Liver (tissue), 9 donors: Measurements from ENCODE around the gene NBAS. TPM values are rescaled to one million over a fixed set of nuclear protein-coding genes. Genes with fewer than 3 reads are reported as not detected.

Experiments
- DNase-seq: peaks from one replicate; pipeline ENCODE4 v3.0.0-alpha.2; 2017; ENCODE audit warnings: low spot score
- H3K27ac ChIP-seq, 2 donors: one replicate each; pipeline ENCODE4 v1.7.0; 2013; ENCODE audit warnings: inconsistent platforms in 2 of 2, low read length in 2 of 2, control low read depth in 1 of 2, low read depth in 1 of 2, mild to moderate bottlenecking in 1 of 2
- H3K27me3 ChIP-seq, 4 donors: one replicate each; pipeline versions ENCODE4 v1.6.1 to v1.7.0; 2013; ENCODE audit warnings: low read length in 3 of 4, inconsistent platforms in 1 of 4, mild to moderate bottlenecking in 1 of 4, moderate library complexity in 1 of 4; ENCODE audit not compliant: control insufficient read depth in 4 of 4, insufficient read depth in 4 of 4
- H3K36me3 ChIP-seq, 4 donors: one replicate each; pipeline versions ENCODE4 v1.6.1 to v1.7.0; 2013; ENCODE audit warnings: low read length in 3 of 4, mild to moderate bottlenecking in 3 of 4, low read depth in 1 of 4, moderate library complexity in 1 of 4; ENCODE audit not compliant: control insufficient read depth in 4 of 4, insufficient read depth in 3 of 4
- H3K4me1 ChIP-seq, 4 donors: one replicate each; pipeline versions ENCODE4 v1.6.1 to v1.7.0; 2013; ENCODE audit warnings: low read length in 3 of 4, mild to moderate bottlenecking in 3 of 4, moderate library complexity in 1 of 4; ENCODE audit not compliant: control insufficient read depth in 4 of 4, insufficient read depth in 4 of 4
- H3K4me3 ChIP-seq, 3 donors: one replicate each; pipeline versions ENCODE4 v1.6.1 to v1.7.0; 2013; ENCODE audit warnings: low read length in 3 of 3, control low read depth in 1 of 3, low read depth in 1 of 3, mild to moderate bottlenecking in 1 of 3
- H3K9ac ChIP-seq, 2 donors: one replicate each; pipeline ENCODE4 v1.7.0; 2013; ENCODE audit warnings: low read length in 2 of 2, mild to moderate bottlenecking in 2 of 2, moderate library complexity in 2 of 2, control low read depth in 1 of 2, low read depth in 1 of 2
- H3K9me3 ChIP-seq, 4 donors: one replicate each; pipeline versions ENCODE4 v1.6.1 to v1.7.0; 2013; ENCODE audit warnings: low read length in 3 of 4; ENCODE audit not compliant: control insufficient read depth in 4 of 4
- ATF3 ChIP-seq: IDR thresholded peaks from 2 replicates; pipeline ENCODE4 v1.6.1; 2016; ENCODE audit warnings: antibody characterized with exemption
- CTCF ChIP-seq: fragments of 150-350 bp; IDR thresholded peaks from 2 replicates; pipeline ENCODE4 v1.5.1; 2017; ENCODE audit warnings: improper control_type of control experiment, low read depth, low read length; ENCODE audit not compliant: missing input control
- FOXA1 ChIP-seq: IDR thresholded peaks from 2 replicates; pipeline ENCODE4 v1.6.1; 2016; ENCODE audit warnings: antibody characterized with exemption
- FOXA2 ChIP-seq: IDR thresholded peaks from 2 replicates; pipeline ENCODE4 v1.6.1; 2016; ENCODE audit warnings: antibody characterized with exemption
- HNF4A ChIP-seq, 2 donors: conservative IDR thresholded peaks; 2 replicates each; pipeline ENCODE4 v1.6.1; 2016; ENCODE audit warnings: antibody characterized with exemption in 2 of 2, mild to moderate bottlenecking in 2 of 2
- HNF4G ChIP-seq: IDR thresholded peaks from 2 replicates; pipeline ENCODE4 v1.6.1; 2016; ENCODE audit warnings: antibody characterized with exemption
- JUND ChIP-seq, 2 donors: IDR thresholded peaks; 2 replicates each; pipeline ENCODE4 v1.6.1; 2016; ENCODE audit warnings: antibody characterized with exemption in 2 of 2
- MAX ChIP-seq: IDR thresholded peaks from 2 replicates; pipeline ENCODE4 v1.6.1; 2016; ENCODE audit warnings: antibody characterized with exemption
- NR2F2 ChIP-seq: IDR thresholded peaks from 2 replicates; pipeline ENCODE4 v1.6.1; 2016; ENCODE audit warnings: antibody characterized with exemption
- RAD21 ChIP-seq, 2 donors: IDR thresholded peaks; 2 replicates each; pipeline ENCODE4 v1.6.1; 2016; ENCODE audit warnings: antibody characterized with exemption in 2 of 2, mild to moderate bottlenecking in 2 of 2
- REST ChIP-seq: IDR thresholded peaks from 2 replicates; pipeline ENCODE4 v1.6.1; 2016; ENCODE audit warnings: antibody characterized with exemption, mild to moderate bottlenecking
- RXRA ChIP-seq, 2 donors: IDR thresholded peaks; 2 replicates each; pipeline ENCODE4 v1.6.1; 2017 to 2018; ENCODE audit warnings: antibody characterized with exemption in 2 of 2, mild to moderate bottlenecking in 1 of 2
- SP1 ChIP-seq: IDR thresholded peaks from 2 replicates; pipeline ENCODE4 v1.6.1; 2018; ENCODE audit warnings: antibody characterized with exemption, mild to moderate bottlenecking
- TAF1 ChIP-seq: conservative IDR thresholded peaks from 2 replicates; pipeline ENCODE4 v1.6.1; 2016; ENCODE audit warnings: antibody characterized with exemption, mild to moderate bottlenecking
- YY1 ChIP-seq: IDR thresholded peaks from 2 replicates; pipeline ENCODE4 v1.6.1; 2016; ENCODE audit warnings: antibody characterized with exemption, mild to moderate bottlenecking
- ZBTB33 ChIP-seq: IDR thresholded peaks from 2 replicates; pipeline ENCODE4 v1.6.1; 2016; ENCODE audit warnings: antibody characterized with exemption
- WGBS: extraction: QIAGEN DNeasy Blood & Tissue Kit; methylation state at CpG from one replicate; pipeline ENCODE4 v1.1.7; 2013; 5-methylcytosine and 5-hydroxymethylcytosine counted together
- polyA plus RNA-seq, 2 donors: library from polyadenylated mRNA; stranded (reverse) in 1 of 2; unstranded in 1 of 2; fragments of 200-250 nt in 1 of 2; fragments of >200 nt in 1 of 2; fragmentation: Nextera tagmentation in 1 of 2; extraction: Ambion mirVana in 1 of 2; gene quantifications; one replicate each; pipeline versions ENCODE4 v1.2.1 to v1.2.3, GENCODE V29; 2013 to 2015
- total RNA-seq, 2 donors: library from RNA; depleted of rRNA; stranded (reverse); fragments of >200 nt; gene quantifications; one replicate each; pipeline ENCODE4 v1.2.3, GENCODE V29; 2014
- donor health status: healthy.
- donor health status: healthy.
- donor health status: healthy.
- donor health status: healthy.
- donor health status: healthy.

Gene NBAS
- total and polyA plus RNA-seq, 4 donors: 10.5 to 40.0 (median 18.9) TPM

- DNase-seq: no peak
- Histone ChIP-seq H3K36me3 (peaks cover 0 to 4% (median 1%) of the 10 kb centered on the region in 4 donors), H3K9ac (no peak overlapping the region), H3K27ac (no peak overlapping the region), H3K4me1 (no peaks in the 10 kb centered on the region), H3K27me3 (no peaks in the 10 kb centered on the region), H3K4me3 (no peak overlapping the region), H3K9me3 (no peaks in the 10 kb centered on the region)
- no peak for TF ChIP-seq RAD21 (IDR thresholded peaks at IDR 0.05)
- TF ChIP-seq ZBTB33: no peak
- no peak for TF ChIP-seq MAX
- TF ChIP-seq YY1: no peak
- TF ChIP-seq CTCF: no peak
- no peak for TF ChIP-seq JUND (IDR thresholded peaks at IDR 0.05)
- 85% methylated on average over 5 of the region's 5 CpGs for WGBS
Observed at GRCh38 chr2:15357922-15358321, 203.2 kb downstream of the NBAS start.

GRCh38 chr2:15357186-15357585 is 203.9 kb downstream of the NBAS start:
- Histone ChIP-seq H3K27me3 (no peaks in the 10 kb centered on the region), H3K4me1 (no peaks in the 10 kb centered on the region), H3K9me3 (no peaks in the 10 kb centered on the region), H3K9ac (no peak overlapping the region), H3K36me3 (peaks cover 0 to 5% (median 4%) of the 10 kb centered on the region in 4 donors), H3K27ac (no peak overlapping the region), H3K4me3 (no peak overlapping the region)
- TF ChIP-seq MAX (no peak), TAF1 (no peak), ATF3 (no peak), FOXA2 (no peak), REST (no peak), HNF4A (conservative IDR thresholded peaks at IDR 0.05) (no peak), NR2F2 (no peak), HNF4G (no peak), RAD21 (IDR thresholded peaks at IDR 0.05) (no peak), SP1 (no peak), RXRA (IDR thresholded peaks at IDR 0.05) (no peak), JUND (IDR thresholded peaks at IDR 0.05) (no peak), FOXA1 (no peak), YY1 (no peak), ZBTB33 (no peak)
- 100% methylated on average over 1 of the region's 1 CpG for WGBS
- DNase-seq: no peak
